ENCODE data around the gene TRPV5.

Gene TRPV5

DNA sequence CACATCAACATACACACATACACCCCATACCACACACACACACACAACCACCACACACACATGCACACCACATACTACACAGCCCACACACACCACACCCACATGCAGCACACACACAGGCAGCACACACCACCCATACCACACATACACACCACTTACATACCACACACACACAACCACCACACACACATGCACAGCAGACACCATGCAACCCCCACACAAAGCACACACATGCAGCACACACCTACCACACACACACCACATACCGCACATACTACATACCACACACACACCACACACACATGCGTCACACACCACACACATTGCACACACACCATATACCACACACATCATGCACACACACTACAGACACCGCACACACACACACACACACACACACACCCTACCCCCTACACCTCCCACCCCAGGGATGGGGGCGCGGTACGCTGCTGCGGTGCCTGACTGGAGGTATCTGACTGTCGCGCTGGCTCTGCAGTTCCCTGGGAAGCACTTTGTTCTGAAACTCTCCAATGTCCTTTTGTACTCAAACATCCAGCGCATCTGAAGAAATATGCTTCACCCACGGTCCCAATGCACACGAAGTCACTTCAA is 42.6 kb downstream of the TRPV5 start:
- TF ChIP-seq, protein P1, sequence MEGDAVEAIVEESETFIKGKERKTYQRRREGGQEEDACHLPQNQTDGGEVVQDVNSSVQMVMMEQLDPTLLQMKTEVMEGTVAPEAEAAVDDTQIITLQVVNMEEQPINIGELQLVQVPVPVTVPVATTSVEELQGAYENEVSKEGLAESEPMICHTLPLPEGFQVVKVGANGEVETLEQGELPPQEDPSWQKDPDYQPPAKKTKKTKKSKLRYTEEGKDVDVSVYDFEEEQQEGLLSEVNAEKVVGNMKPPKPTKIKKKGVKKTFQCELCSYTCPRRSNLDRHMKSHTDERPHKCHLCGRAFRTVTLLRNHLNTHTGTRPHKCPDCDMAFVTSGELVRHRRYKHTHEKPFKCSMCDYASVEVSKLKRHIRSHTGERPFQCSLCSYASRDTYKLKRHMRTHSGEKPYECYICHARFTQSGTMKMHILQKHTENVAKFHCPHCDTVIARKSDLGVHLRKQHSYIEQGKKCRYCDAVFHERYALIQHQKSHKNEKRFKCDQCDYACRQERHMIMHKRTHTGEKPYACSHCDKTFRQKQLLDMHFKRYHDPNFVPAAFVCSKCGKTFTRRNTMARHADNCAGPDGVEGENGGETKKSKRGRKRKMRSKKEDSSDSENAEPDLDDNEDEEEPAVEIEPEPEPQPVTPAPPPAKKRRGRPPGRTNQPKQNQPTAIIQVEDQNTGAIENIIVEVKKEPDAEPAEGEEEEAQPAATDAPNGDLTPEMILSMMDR (conservative IDR thresholded peaks at IDR 0.05; ENCODE audit: low read depth, low read length) = no peak
- H3K4me3 ChIP-seq (ENCODE audit: low read length) = no peak overlapping the region
- DNase-seq (ENCODE audit: low read depth) = no peak

DNA sequence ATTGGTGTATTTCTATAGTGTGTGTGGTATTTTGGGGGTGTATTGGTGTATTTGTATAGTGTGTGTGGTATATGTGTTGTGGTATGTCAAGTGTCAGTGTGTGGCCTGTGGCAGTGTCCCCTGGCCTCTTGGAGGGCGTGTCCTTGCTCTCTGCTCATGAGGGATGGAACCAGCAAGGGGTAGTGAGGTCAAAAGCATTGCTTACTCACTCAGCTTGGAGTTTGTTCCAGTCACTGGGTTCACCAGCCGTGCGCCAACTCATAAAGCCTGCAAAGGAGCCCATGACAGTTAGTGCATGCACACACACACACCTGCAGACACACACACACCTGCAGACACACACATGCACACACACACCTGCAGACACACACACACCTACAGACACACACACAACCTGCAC is 43.7 kb downstream of the TRPV5 start:
- DNase-seq (ENCODE audit: low read depth) = no peak
- TF ChIP-seq, protein P1 (conservative IDR thresholded peaks at IDR 0.05; ENCODE audit: low read depth, low read length) = no peak
- H3K4me3 ChIP-seq (ENCODE audit: low read length) = no peak overlapping the region

DNA sequence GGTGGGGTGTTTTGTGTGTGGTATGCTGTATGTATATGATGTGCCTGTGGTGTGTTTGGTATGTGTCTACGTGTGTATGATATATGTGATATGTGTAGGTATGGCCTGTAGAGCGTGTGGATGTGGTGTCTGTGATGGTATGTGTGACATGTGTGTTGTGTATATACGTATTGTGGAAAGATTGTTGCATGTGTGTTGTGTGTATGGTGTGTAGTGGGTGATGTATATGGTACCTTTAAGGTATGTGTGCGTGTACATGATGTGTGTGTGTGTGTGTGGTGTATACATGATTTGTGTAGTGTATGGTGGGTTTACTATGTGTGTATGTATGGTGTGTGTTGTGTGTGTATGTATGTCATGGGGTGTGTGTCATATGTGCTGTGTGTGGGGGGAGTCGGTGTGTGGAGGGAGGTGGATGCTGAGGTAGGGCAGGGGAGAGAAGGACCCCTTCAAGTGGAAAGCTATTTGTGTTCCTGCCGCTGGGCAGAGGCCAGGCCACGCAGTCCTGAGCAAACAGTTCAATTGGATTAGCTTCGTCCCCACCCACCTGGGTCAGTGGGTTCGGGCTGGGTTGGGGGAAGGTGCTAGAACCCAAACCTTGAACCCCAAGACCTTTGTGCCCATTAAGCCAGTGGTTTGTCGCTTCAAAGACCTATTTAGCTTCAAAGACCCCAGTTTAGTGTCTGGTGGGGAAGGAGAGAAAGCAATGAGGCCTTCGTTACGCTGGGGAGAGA is 46.1 kb downstream of the TRPV5 start:
- DNase-seq (ENCODE audit: low read depth) = no peak
- TF ChIP-seq, protein P1 (conservative IDR thresholded peaks at IDR 0.05; ENCODE audit: low read depth, low read length) = no peak
- no peak overlapping the region for H3K4me3 ChIP-seq (ENCODE audit: low read length)

DNA sequence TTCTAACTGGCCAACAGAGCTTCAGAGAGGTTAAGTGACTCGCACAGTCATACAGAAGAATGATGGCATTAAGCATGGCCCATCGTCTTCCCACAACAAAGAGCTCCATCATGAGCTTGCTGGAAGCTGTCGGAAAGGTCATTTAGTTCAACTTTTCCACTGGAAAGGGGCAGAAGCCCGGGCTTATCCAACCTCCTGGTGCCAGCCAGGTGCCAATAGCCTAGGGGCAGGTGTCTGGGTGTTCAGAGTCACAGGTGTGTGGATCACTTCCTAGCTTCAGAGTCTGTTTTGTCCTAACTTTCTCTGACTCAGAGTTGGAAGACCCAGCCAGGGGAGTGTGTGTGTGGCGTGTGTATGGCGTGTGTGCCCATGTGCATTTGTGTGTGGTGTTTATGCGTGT is 46.7 kb downstream of the TRPV5 start:
- no peak overlapping the region for H3K4me3 ChIP-seq (ENCODE audit: low read length)
- DNase-seq (ENCODE audit: low read depth) = no peak
- TF ChIP-seq, protein P1 (conservative IDR thresholded peaks at IDR 0.05; ENCODE audit: low read depth, low read length) = no peak

DNA sequence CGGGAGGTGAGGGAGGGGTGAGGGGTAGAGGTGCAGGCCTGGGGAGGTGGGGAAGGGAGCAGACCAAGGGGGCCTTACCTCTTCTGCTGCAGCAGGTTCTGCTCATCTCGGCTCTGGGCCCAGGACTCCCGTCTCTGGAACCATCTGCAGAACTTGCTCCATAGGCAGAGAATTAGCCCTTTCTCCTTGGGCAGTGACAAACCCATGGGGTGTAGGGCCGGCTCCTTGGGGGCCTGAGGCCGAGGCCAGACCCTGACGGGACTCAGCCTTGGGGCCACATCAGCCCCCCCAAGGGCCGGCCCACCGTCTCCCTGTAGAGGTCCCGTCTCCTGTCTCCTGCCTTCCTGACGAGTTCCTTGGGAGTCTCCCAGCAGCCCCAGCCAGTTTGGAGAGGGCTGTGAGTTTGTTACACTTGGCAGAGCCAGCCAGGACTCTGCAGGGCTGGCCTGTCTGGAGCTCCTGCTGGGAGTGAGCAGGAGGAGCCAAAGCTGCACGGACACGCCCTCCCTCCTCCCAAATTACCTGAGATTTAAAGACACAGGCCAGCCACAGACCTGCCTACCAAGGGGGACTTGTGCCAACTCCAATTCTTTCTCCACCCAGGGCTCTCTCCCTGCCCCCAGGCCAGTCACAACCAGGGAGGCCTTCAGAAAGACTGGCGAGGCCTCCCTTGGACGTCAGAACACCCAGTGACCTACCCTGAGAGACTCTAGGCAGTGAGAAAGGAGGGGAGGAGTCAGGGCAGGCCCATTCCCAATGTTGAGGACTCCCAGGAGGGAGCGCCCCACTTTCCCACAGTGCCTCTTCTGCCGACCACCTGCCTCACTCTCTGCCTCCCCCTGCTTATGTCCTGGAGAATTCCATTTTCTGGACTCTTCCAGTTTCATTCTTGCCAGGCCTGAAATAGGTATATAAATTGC is 48.0 kb downstream of the TRPV5 start, which contains the start of gene TRPV6:
TSS of gene TRPV6 (minus strand) at position 435 of the 920 bp plus-strand sequence.
- DNase-seq (ENCODE audit: low read depth) = no peak
- no peak within 1 kb of the TSS for H3K4me3 ChIP-seq (ENCODE audit: low read length)
- TF ChIP-seq, protein P1 (conservative IDR thresholded peaks at IDR 0.05; ENCODE audit: low read depth, low read length) = no peak

DNA sequence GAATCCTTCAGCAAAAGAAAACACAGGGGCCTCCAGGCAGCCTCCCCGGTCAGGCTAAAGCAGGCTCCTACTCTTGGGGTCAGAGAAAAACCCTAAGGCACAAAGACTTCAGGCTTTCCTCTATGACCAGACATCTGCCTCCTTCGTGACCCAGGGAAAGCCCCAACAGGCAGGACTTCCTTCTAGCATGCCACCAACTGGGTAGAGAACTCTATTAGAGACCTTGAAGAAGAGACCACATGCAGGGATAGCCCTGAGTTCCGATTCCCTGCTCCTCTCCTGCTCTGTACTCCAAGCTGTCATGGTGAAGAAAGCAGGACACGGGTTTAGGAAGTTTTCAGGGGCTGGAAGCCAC is 49.3 kb downstream of the TRPV5 start:
- TF ChIP-seq, protein P1 (conservative IDR thresholded peaks at IDR 0.05; ENCODE audit: low read depth, low read length) = no peak
- H3K4me3 ChIP-seq (ENCODE audit: low read length) = no peak overlapping the region
- DNase-seq (ENCODE audit: low read depth) = no peak
